Duodenal mucosa (tissue), 2 donors: ENCODE results near the gene CDH16.

ENCODE experiments used
- H3K27ac ChIP-seq: one replicate; pipeline ENCODE4 v1.7.0; 2013; ENCODE audit warnings: low read depth, low read length
- H3K27me3 ChIP-seq, 2 donors: one replicate each; pipeline ENCODE4 v1.7.0; 2013; ENCODE audit warnings: low read length in 2 of 2, control low read depth in 1 of 2; ENCODE audit not compliant: insufficient read depth in 2 of 2, control insufficient read depth in 1 of 2
- H3K36me3 ChIP-seq, 2 donors: one replicate each; pipeline ENCODE4 v1.7.0; 2013; ENCODE audit warnings: low read length in 2 of 2, control low read depth in 1 of 2; ENCODE audit not compliant: insufficient read depth in 2 of 2, control insufficient read depth in 1 of 2
- H3K4me1 ChIP-seq, 2 donors: one replicate each; pipeline ENCODE4 v1.7.0; 2013; ENCODE audit warnings: low read length in 2 of 2, control low read depth in 1 of 2; ENCODE audit not compliant: insufficient read depth in 2 of 2, control insufficient read depth in 1 of 2
- H3K4me3 ChIP-seq, 2 donors: one replicate each; pipeline ENCODE4 v1.7.0; 2013; ENCODE audit warnings: low read length in 2 of 2, low read depth in 1 of 2
- H3K9ac ChIP-seq, 2 donors: one replicate each; pipeline ENCODE4 v1.7.0; 2013; ENCODE audit warnings: low read length in 2 of 2, low read depth in 1 of 2
- H3K9me3 ChIP-seq, 2 donors: one replicate each; pipeline ENCODE4 v1.7.0; 2013; ENCODE audit warnings: low read length in 2 of 2, control low read depth in 1 of 2; ENCODE audit not compliant: control insufficient read depth in 1 of 2

CDH16 gene

GRCh38 chr16:66954097-66954659 is 35.5 kb upstream of the CDH16 start:
- no peak overlapping the region for H3K27ac ChIP-seq
- peaks cover 0 to 4% of the 10 kb centered on the region in 2 donors for H3K9me3 ChIP-seq
- H3K27me3 ChIP-seq, result no peaks in the 10 kb centered on the region
- H3K4me1 ChIP-seq, result peaks cover 20 to 24% of the 10 kb centered on the region in 2 donors
- H3K36me3 ChIP-seq, result no peaks in the 10 kb centered on the region
- H3K4me3 ChIP-seq, result peak overlapping the region in 1 of 2 donors; percentile 57
- peak overlapping the region; percentile 27 to 54 for H3K9ac ChIP-seq

DNA sequence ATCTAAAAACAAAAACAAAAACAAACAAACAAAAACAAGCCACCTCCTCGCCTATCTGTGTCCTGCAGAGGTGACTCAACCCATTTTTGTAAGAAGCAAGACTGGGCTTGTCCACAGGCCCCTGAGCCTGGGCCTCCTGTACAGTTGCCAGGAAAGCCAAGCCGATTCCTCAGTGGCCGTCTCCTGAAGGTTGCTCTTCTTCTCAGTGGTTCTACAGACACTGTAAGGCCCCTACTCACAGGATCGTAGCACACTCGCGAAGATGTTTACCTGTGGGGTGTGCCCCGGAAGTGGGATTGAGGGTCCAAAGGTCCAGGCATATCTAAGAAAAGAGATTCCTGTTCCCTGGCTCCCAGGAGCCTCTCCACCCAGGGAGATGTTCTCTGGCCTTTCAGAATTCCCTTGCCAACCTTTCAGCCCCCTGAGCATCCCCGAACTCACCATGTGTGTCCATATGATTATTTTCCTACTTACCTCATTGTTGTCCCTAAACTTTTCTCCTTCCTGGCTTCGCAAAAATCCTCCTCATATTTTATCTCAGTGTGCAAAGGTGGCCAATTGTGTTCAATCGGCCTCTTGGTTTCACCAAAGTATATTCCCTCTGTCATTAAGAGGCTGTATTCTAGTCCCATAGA is 34.9 kb upstream of the CDH16 start:
- Histone ChIP-seq H3K4me3 (peak overlapping the region in 1 of 2 donors; percentile 57), H3K9ac (peak overlapping the region; percentile 27 to 60), H3K27me3 (no peaks in the 10 kb centered on the region), H3K9me3 (peaks cover 0 to 4% of the 10 kb centered on the region in 2 donors), H3K4me1 (peaks cover 26 to 27% of the 10 kb centered on the region in 2 donors), H3K27ac (no peak overlapping the region), H3K36me3 (no peaks in the 10 kb centered on the region)

GRCh38 chr16:66952430-66953110 is 33.9 kb upstream of the CDH16 start:
- Histone ChIP-seq H3K4me1 (peaks cover 27 to 33% of the 10 kb centered on the region in 2 donors), H3K9me3 (peaks cover 0 to 4% of the 10 kb centered on the region in 2 donors), H3K4me3 (no peak overlapping the region), H3K9ac (peak overlapping the region in 1 of 2 donors; percentile 26), H3K27me3 (no peaks in the 10 kb centered on the region), H3K27ac (no peak overlapping the region), H3K36me3 (no peaks in the 10 kb centered on the region)

DNA sequence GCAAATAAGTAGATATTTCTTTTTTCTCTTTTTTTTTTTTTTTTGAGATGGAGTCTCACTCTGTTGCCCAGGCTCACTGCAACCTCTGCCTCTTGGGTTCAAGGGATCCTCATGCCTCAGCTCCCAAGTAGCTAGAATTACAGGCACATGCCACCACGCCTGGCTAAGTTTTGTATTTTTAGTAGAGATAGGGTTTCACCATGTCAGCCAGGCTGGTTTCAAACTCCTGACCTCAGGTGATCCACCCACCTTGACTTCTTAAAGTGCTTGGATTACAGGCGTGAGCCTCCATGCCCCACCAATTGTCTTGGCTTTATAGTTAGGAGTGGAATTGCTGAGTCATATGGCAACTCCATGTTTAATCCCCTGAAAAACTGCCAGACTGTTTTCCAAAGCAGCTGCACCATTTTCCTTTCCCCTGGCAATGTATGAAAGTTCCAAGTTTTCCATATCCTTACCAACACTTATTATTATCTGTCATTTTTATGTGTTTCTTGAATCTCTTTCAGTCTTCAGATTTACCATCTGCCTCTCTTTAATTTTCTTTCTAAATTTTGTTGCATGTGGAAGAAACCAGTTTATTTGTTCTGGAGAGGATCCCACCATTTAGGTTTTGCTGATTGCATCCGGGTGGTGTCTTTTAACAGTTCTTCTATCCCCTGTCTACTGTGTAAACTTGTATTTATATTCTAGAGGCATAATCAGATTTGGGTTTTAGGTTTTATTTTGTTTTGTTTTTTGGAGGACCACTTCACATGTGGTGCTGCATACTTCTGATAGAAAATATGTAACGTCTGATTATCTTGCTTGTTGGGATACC is 32.5 kb upstream of the CDH16 start:
- Histone ChIP-seq H3K4me3 (no peak overlapping the region), H3K4me1 (peaks cover 25 to 35% of the 10 kb centered on the region in 2 donors), H3K27me3 (no peaks in the 10 kb centered on the region), H3K9ac (no peak overlapping the region), H3K36me3 (no peaks in the 10 kb centered on the region), H3K27ac (no peak overlapping the region), H3K9me3 (peaks cover 0 to 4% of the 10 kb centered on the region in 2 donors)

GRCh38 chr16:66950437-66950836 is 31.8 kb upstream of the CDH16 start:
- Histone ChIP-seq H3K27ac (no peak overlapping the region), H3K9me3 (peaks cover 0 to 4% of the 10 kb centered on the region in 2 donors), H3K4me3 (no peak overlapping the region), H3K27me3 (no peaks in the 10 kb centered on the region), H3K9ac (no peak overlapping the region), H3K4me1 (peaks cover 24 to 36% of the 10 kb centered on the region in 2 donors), H3K36me3 (no peaks in the 10 kb centered on the region)

DNA sequence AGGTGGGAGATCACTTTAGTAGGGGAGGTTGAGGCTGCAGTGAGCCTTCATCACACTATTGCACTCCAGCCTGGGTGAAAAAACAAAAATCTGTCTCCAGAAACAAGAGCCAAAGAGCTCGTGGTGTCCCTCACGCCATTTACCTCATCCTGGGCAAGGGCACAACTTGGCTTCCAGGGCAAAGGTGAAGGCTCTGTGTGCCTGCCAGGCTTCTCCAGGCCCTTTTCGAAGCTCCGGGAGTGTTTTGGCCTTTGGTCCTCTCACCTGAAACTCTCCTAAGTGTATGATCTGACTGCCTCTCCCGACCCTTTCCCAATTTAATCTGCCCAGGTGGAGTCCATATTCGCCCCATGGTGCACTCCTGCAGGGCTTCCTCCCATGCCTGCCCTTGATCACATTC is 30.8 kb upstream of the CDH16 start:
- H3K36me3 ChIP-seq, result no peaks in the 10 kb centered on the region
- no peak overlapping the region for H3K4me3 ChIP-seq
- no peak overlapping the region for H3K27ac ChIP-seq
- peak overlapping the region in 1 of 2 donors; percentile 20 for H3K9ac ChIP-seq
- peaks cover 24 to 38% of the 10 kb centered on the region in 2 donors for H3K4me1 ChIP-seq
- no peaks in the 10 kb centered on the region for H3K27me3 ChIP-seq
- H3K9me3 ChIP-seq, result peaks cover 0 to 4% of the 10 kb centered on the region in 2 donors

GRCh38 chr16:66948837-66949225 is 30.1 kb upstream of the CDH16 start:
- no peak overlapping the region for H3K27ac ChIP-seq
- peaks cover 0 to 4% of the 10 kb centered on the region in 2 donors for H3K9me3 ChIP-seq
- peak overlapping the region; percentile 60 to 65 for H3K4me3 ChIP-seq
- no peaks in the 10 kb centered on the region for H3K27me3 ChIP-seq
- H3K4me1 ChIP-seq, result peaks cover 22 to 35% of the 10 kb centered on the region in 2 donors
- peak overlapping the region; percentile 20 to 35 for H3K9ac ChIP-seq
- peaks cover 3 to 6% of the 10 kb centered on the region in 2 donors for H3K36me3 ChIP-seq

DNA sequence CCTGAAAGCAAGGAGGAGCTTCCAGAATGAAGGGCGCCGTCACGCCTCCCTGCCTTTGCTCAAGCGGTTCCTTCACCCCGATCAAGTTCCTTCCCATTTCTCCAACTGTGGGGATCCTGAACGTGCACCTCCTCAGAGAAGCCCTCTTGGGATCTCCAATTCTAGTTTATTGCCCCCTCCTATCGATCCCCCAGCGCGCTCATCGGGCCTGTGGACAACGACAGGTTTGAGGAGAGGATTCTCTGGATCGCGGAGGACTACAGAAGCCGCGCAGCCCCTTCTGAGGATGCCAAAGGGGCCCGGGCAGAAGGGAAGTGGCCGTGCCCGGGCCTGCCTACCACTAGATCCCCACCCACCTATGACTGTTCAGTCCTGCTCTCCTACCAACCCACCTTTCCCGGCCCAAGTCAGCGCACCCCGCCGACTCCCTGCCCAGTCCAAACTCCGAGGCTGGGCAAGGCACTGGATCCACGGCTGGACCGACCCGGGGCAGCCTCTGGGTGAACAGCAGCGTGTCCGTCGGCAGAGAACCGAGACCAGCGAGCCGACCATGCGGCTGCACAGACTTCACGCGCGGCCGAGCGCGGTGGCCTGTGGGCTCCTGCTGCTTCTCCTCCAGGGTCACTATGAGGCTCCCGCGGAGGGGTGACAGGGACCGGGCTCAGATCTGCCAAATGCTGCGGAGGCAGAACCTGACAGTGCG is 29.6 kb upstream of the CDH16 start:
- Histone ChIP-seq H3K4me3 (peak overlapping the region; percentile 60 to 65), H3K9me3 (peaks cover 0 to 4% of the 10 kb centered on the region in 2 donors), H3K9ac (peak overlapping the region; percentile 20 to 35), H3K36me3 (peaks cover 8 to 11% of the 10 kb centered on the region in 2 donors), H3K4me1 (peaks cover 16 to 30% of the 10 kb centered on the region in 2 donors), H3K27me3 (no peaks in the 10 kb centered on the region), H3K27ac (no peak overlapping the region)

- peaks cover 16 to 19% of the 10 kb centered on the region in 2 donors for H3K36me3 ChIP-seq
- H3K9ac ChIP-seq, result peak overlapping the region; percentile 20 to 35
- H3K4me3 ChIP-seq, result peak overlapping the region; percentile 60 to 65
- peaks cover 0 to 4% of the 10 kb centered on the region in 2 donors for H3K9me3 ChIP-seq
- no peak overlapping the region for H3K27ac ChIP-seq
- no peaks in the 10 kb centered on the region for H3K27me3 ChIP-seq
- H3K4me1 ChIP-seq, result peaks cover 11 to 23% of the 10 kb centered on the region in 2 donors
These were observed 28.8 kb upstream of the CDH16 start for GRCh38 chr16:66947302-66948065.
